Caco-2 (cell line): ENCODE results near the gene TOR1AIP2. TPM values are rescaled to one million over a fixed set of nuclear protein-coding genes. Genes with fewer than 3 reads are reported as not detected.

ENCODE experiments used
- BruUV-seq: library from RNA; stranded (reverse); fragments of 400-500 nt; replicated peaks from 2 replicates; lab custom pipeline; 2021; lab: Mats Ljungman, UMichigan
- CTCF ChIA-PET: fragments of 300-600 bp; sonication (Branson Sonifier 250); formaldehyde crosslinking; loops from one replicate; lab custom pipeline; 2022; ENCODE audit warnings: antibody characterized with exemption; lab: Charles Lee
- POLR2A ChIA-PET: fragments of 300-600 bp; sonication (Branson Sonifier 250); formaldehyde crosslinking; loops from one replicate; lab custom pipeline; 2022; ENCODE audit warnings: antibody characterized with exemption; lab: Charles Lee
- DNase-seq, 2 experiments: peaks; one replicate each; pipeline versions ENCODE4 v3.0.0 to v3.0.0-alpha.2; 2020 to 2022
- H3K27me3 ChIP-seq: replicated peaks from 2 replicates; pipeline ENCODE4 v1.6.0; 2011; ENCODE audit warnings: low read length; ENCODE audit not compliant: control insufficient read depth, insufficient read depth
- H3K36me3 ChIP-seq: 2 replicates; pipeline ENCODE4 v1.5.1; 2011; ENCODE audit warnings: low read length; ENCODE audit not compliant: control insufficient read depth, insufficient read depth
- H3K4me1 ChIP-seq: fragments of 250-450 bp; sonication (Bioruptor Pico); 2 replicates; pipeline ENCODE4 v1.5.1; 2020; ENCODE audit warnings: mild to moderate bottlenecking
- H3K4me3 ChIP-seq: 2 replicates; pipeline ENCODE4 v1.5.1; 2011; ENCODE audit warnings: low read depth, mild to moderate bottlenecking, control low read depth, low read length
- H3K9me3 ChIP-seq: fragments of 250-450 bp; sonication (Bioruptor Pico); 2 replicates; pipeline ENCODE4 v1.5.1; 2020; ENCODE audit warnings: mild to moderate bottlenecking, moderate library complexity
- H3K27ac Mint-ChIP-seq: one replicate; pipeline ENCODE4 v1.8.0; 2022; ENCODE audit warnings: mixed read lengths; ENCODE audit not compliant: unreplicated experiment
- H3K27me3 Mint-ChIP-seq: one replicate; pipeline ENCODE4 v1.8.0; 2022; ENCODE audit warnings: mixed read lengths; ENCODE audit not compliant: insufficient read depth, unreplicated experiment
- H3K36me3 Mint-ChIP-seq: one replicate; pipeline ENCODE4 v1.8.0; 2022; ENCODE audit warnings: mild to moderate bottlenecking, mixed read lengths; ENCODE audit not compliant: insufficient read depth, unreplicated experiment
- H3K4me1 Mint-ChIP-seq: one replicate; pipeline ENCODE4 v1.8.0; 2022; ENCODE audit warnings: low read depth, mixed read lengths; ENCODE audit not compliant: unreplicated experiment
- H3K4me3 Mint-ChIP-seq: one replicate; pipeline ENCODE4 v1.8.0; 2022; ENCODE audit warnings: mild to moderate bottlenecking, moderate library complexity, mixed read lengths; ENCODE audit not compliant: unreplicated experiment
- H3K9me3 Mint-ChIP-seq: one replicate; pipeline ENCODE4 v1.8.0; 2022; ENCODE audit warnings: mixed read lengths; ENCODE audit not compliant: unreplicated experiment
- intact Hi-C: fragments of 100-400 bp; cut with micrococcal nuclease; formaldehyde crosslinking; loops from one replicate; pipeline ENCODE4 v1.10.0; 2022; ENCODE audit not compliant: unreplicated experiment
- total RNA-seq: library from RNA; stranded (reverse); gene quantifications from 2 replicates; pipeline ENCODE4 v1.2.3, GENCODE V29; 2022
- TF ChIP-seq, protein P1 (sequence below), 2 experiments: fragments of 200-600 bp in 1 of 2; IDR thresholded peaks; 1 replicate in 1 of 2; 2 replicates in 1 of 2; pipeline versions ENCODE4 v1.5.1 to v1.8.0; 2011 to 2022; ENCODE audit warnings: antibody characterized with exemption in 1 of 2, control low read depth in 1 of 2, inconsistent platforms in 1 of 2, low read depth in 1 of 2, low read length in 1 of 2, mild to moderate bottlenecking in 1 of 2, moderate library complexity in 1 of 2; ENCODE audit not compliant: insufficient read depth in 1 of 2, severe bottlenecking in 1 of 2, unreplicated experiment in 1 of 2

The TOR1AIP2 gene
- total RNA-seq, 1 experiment from 2014 or later: 92.8 TPM

DNA sequence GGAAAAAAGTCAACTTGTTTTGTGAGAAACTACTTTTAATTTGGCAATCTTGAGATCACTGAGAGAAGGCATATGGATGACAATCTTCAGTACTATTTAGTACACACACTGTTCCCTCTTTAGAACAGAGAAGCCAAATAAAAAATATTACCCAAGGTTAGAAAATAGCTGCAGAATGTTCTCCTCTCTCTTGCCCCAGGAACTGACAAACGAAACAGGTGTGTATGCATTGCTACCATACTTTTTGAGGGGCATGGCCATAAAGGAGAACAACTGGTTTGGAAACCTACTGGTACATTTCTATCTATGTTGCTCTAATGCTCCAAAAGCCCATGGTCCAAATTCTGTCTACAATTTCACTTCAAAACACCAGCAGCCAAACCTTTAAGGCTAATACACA, 5.7 kb downstream of the TOR1AIP2 start:
- Histone ChIP-seq H3K4me1 (peaks cover 36% of the 10 kb centered on the region), H3K27me3 (no peaks in the 10 kb centered on the region), H3K4me3 (no peak overlapping the region), H3K9me3 (no peaks in the 10 kb centered on the region), H3K36me3 (peaks cover 3% of the 10 kb centered on the region)
- ChIA-PET CTCF (interaction anchor here (0.6 kb wide), 1 partner anchor 272 kb away, joined by 3 read pairs; no protein-coding TSS in a partner anchor), POLR2A (interaction anchor here (0.6 kb wide), 1 partner anchor 105 kb away, joined by 4 read pairs; no protein-coding TSS in a partner anchor)
- TF ChIP-seq, protein P1, sequence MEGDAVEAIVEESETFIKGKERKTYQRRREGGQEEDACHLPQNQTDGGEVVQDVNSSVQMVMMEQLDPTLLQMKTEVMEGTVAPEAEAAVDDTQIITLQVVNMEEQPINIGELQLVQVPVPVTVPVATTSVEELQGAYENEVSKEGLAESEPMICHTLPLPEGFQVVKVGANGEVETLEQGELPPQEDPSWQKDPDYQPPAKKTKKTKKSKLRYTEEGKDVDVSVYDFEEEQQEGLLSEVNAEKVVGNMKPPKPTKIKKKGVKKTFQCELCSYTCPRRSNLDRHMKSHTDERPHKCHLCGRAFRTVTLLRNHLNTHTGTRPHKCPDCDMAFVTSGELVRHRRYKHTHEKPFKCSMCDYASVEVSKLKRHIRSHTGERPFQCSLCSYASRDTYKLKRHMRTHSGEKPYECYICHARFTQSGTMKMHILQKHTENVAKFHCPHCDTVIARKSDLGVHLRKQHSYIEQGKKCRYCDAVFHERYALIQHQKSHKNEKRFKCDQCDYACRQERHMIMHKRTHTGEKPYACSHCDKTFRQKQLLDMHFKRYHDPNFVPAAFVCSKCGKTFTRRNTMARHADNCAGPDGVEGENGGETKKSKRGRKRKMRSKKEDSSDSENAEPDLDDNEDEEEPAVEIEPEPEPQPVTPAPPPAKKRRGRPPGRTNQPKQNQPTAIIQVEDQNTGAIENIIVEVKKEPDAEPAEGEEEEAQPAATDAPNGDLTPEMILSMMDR (IDR thresholded peaks at IDR 0.05; ENCODE audit: insufficient read depth in 1 of 2, low read depth in 1 of 2, low read length in 1 of 2, severe bottlenecking in 1 of 2, unreplicated experiment in 1 of 2): no peak
- peaks cover 19% of the 10 kb centered on the region for H3K4me1 Mint-ChIP-seq
- BruUV-seq: no TSS peak
- intact Hi-C loops: loop anchor here (5.0 kb wide), 1 partner anchor 285 kb away; no protein-coding TSS in a partner anchor
- H3K4me3 Mint-ChIP-seq: no peak overlapping the region
- no peaks in the 10 kb centered on the region for H3K9me3 Mint-ChIP-seq
- DNase-seq: no peak
- H3K36me3 Mint-ChIP-seq: peaks cover 69% of the 10 kb centered on the region
- no peaks in the 10 kb centered on the region for H3K27me3 Mint-ChIP-seq
- H3K27ac Mint-ChIP-seq: no peak overlapping the region

DNA sequence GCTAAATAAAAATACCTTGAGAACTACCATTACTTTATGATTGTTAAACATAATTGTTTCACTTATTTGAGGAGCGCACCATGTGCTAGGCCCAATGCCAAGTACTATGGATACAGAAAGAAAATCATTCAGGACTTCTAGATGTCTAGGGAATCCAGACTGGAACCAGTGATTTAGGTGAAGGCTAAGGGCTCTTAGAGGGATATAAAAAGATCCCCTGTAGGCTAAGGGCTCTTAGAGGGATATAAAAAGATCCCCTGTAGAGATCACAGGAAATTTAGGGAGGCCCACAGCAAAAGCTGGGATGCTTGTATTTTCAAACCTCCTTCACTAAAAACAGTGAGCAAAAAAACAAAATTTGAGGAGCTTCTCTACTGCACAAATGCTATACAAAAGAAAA, 6.7 kb downstream of the TOR1AIP2 start:
- peaks cover 34% of the 10 kb centered on the region for H3K4me1 ChIP-seq
- ChIA-PET CTCF (no interaction called here), POLR2A (no interaction called here)
- Mint-ChIP-seq H3K4me1 (peaks cover 19% of the 10 kb centered on the region), H3K4me3 (no peak overlapping the region), H3K27me3 (no peaks in the 10 kb centered on the region), H3K36me3 (peaks cover 73% of the 10 kb centered on the region), H3K27ac (no peak overlapping the region), H3K9me3 (no peaks in the 10 kb centered on the region)
- DNase-seq: no peak
- BruUV-seq: no TSS peak
- intact Hi-C loops: loop anchor here (5.0 kb wide), 1 partner anchor 286 kb away; no protein-coding TSS in a partner anchor
- H3K4me3 ChIP-seq: no peak overlapping the region
- no peaks in the 10 kb centered on the region for H3K27me3 ChIP-seq
- no peaks in the 10 kb centered on the region for H3K9me3 ChIP-seq
- TF ChIP-seq, protein P1 (IDR thresholded peaks at IDR 0.05; ENCODE audit: insufficient read depth in 1 of 2, low read depth in 1 of 2, low read length in 1 of 2, severe bottlenecking in 1 of 2, unreplicated experiment in 1 of 2): no peak
- peaks cover 3% of the 10 kb centered on the region for H3K36me3 ChIP-seq

DNA sequence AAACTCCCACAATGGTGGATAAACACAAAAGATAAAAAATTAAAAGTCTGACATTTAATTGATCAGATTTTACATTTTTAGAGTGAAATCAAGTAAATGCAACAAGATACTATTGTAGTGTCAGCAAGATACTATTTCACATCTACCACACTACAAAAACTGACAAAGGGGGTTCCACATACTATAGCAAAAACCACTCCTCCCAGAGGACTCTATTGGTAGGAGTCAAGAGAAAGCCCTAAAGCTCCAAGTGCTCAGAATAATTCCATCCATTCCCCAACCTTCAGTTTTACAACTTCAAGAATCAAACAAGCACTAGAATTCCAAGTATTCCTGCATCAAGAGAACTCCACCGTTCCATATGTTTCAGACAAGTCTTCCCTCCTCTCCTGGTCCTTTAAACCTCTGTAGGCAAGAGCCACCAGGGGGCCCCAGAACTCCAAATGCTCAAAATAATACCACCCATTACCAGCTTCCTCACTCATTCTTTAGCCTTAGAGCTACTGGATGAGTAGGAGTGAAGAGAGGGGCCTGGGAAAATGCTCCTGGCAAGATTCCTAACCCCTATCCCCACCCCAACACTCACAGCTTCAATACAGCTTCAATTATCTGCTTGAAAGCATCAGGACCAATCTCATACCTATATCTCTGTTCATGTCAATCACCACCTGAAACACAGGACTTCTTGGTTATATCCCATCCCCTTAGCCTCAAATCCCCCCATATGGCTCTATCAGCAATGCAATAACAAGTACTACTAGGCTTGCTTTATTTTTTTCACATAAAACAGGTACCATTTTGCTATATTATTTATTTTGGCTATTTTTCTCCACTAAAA, 9.9 kb downstream of the TOR1AIP2 start:
- Mint-ChIP-seq H3K9me3 (no peaks in the 10 kb centered on the region), H3K4me3 (no peak overlapping the region), H3K36me3 (peaks cover 92% of the 10 kb centered on the region), H3K4me1 (peaks cover 11% of the 10 kb centered on the region), H3K27me3 (no peaks in the 10 kb centered on the region), H3K27ac (no peak overlapping the region)
- no TSS peak for BruUV-seq
- Histone ChIP-seq H3K4me3 (no peak overlapping the region), H3K36me3 (peaks cover 1% of the 10 kb centered on the region; the same call in 1 of the 2 replicates), H3K4me1 (peaks cover 3% of the 10 kb centered on the region; the same call in 1 of the 2 replicates), H3K9me3 (no peaks in the 10 kb centered on the region), H3K27me3 (no peaks in the 10 kb centered on the region)
- intact Hi-C loops: loop anchor here (1.0 to 10.0 kb wide), 4 partner anchors 87 to 311 kb away; partner anchors contain the start of gene CEP350
- peak; percentile 61 to 69 for DNase-seq
- POLR2A ChIA-PET: no interaction called here
- CTCF ChIA-PET: interaction anchor here (0.6 to 1.8 kb wide), 7 partner anchors 15 to 311 kb away, joined by 3 to 12 read pairs (median 7); partner anchors contain the start of gene TOR1AIP1
- TF ChIP-seq, protein P1 (IDR thresholded peaks at IDR 0.05; ENCODE audit: insufficient read depth in 1 of 2, low read depth in 1 of 2, low read length in 1 of 2, severe bottlenecking in 1 of 2, unreplicated experiment in 1 of 2): peak; percentile 77 to 83
